ENCODE results near the gene POU2AF1. TPM values are rescaled to one million over a fixed set of nuclear protein-coding genes. Genes with fewer than 3 reads are reported as not detected.

The POU2AF1 gene
- polyA plus RNA-seq, 3 donors, result 0.53 to 1.1 (median 0.88) TPM

- DNase-seq (ENCODE audit: extremely low read depth in 1 of 11, low read depth in 9 of 11, low spot score in 4 of 11), result no peak
These were observed 25.1 kb downstream of the POU2AF1 start for GRCh38 chr11:111353776-111354600.

- no peak for DNase-seq (ENCODE audit: extremely low read depth in 1 of 11, low read depth in 9 of 11, low spot score in 4 of 11)
These were observed 26.0 kb downstream of the POU2AF1 start for GRCh38 chr11:111352935-111353710.

- DNase-seq (ENCODE audit: extremely low read depth in 1 of 11, low read depth in 9 of 11, low spot score in 4 of 11), result no peak
These were observed 26.8 kb downstream of the POU2AF1 start for GRCh38 chr11:111352231-111352746.

- DNase-seq (ENCODE audit: extremely low read depth in 1 of 11, low read depth in 9 of 11, low spot score in 4 of 11), result no peak
These were observed 27.6 kb downstream of the POU2AF1 start for GRCh38 chr11:111351374-111352055.

- no peak for DNase-seq (ENCODE audit: extremely low read depth in 1 of 11, low read depth in 9 of 11, low spot score in 4 of 11)
These were observed 28.3 kb downstream of the POU2AF1 start for GRCh38 chr11:111350811-111351210.

DNA sequence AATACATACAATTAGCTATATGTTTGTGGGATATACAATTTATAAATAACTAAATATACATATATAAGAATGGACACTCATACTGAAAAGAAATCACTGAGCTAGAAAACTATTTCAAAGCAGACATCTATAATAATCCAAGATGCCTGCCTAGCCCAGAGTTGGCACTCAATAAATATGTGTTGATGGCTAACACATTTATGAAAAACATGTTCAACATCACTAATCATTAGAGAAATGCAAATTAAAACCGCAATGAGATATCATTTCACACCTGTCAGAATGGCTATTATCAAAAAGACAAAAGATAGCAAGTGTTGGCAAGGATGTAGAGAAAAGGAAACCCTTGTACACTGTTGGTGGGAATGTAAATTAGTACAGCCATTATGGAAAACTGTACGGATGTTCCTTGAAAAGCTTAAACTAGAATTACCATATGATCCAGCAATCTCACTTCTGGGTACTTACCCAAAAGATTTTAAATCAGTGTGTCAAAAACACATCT lies 29.8 kb downstream of the POU2AF1 start:
- DNase-seq (ENCODE audit: extremely low read depth in 1 of 11, low read depth in 9 of 11, low spot score in 4 of 11), result no peak

DNA sequence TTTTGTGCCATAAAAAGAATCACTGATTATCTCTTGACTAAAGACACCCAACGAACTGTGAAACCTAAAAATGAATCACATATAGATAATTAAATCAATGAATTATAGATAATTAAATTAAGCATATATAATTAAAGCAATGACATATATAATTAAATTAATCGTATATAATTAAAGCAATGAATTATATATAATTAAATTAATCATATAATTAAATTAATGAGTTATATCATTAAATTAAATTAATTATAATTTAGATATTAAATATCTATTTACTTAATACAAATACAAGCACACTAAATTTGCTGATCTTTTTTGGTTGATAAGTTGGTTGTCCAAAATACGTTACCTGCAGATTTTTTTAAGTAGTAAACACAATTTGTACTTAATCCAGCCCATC lies 30.9 kb downstream of the POU2AF1 start:
- DNase-seq (ENCODE audit: extremely low read depth in 1 of 11, low read depth in 9 of 11, low spot score in 4 of 11), result no peak

DNA sequence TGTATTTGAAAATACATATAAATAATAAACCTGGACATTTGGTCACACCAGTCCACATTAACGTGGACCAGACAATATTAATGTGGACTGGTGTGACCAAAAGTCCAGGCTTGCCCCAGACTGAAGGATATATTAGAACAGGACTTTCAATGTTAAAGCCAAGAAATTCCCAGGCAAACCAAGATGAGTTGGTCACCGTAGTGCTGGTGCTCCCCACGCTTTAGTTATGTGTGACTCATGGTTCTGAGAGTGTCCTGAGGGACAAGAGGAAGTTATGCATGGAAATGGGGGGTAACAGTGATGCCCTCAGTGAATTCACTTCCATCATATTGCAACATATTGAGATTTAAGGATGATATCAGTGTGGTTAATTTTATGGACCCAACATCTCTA lies 31.4 kb downstream of the POU2AF1 start:
- DNase-seq (ENCODE audit: extremely low read depth in 1 of 11, low read depth in 9 of 11, low spot score in 4 of 11), result no peak

GRCh38 chr11:111347002-111347722 lies 31.9 kb downstream of the POU2AF1 start:
- no peak for DNase-seq (ENCODE audit: extremely low read depth in 1 of 11, low read depth in 9 of 11, low spot score in 4 of 11)

DNA sequence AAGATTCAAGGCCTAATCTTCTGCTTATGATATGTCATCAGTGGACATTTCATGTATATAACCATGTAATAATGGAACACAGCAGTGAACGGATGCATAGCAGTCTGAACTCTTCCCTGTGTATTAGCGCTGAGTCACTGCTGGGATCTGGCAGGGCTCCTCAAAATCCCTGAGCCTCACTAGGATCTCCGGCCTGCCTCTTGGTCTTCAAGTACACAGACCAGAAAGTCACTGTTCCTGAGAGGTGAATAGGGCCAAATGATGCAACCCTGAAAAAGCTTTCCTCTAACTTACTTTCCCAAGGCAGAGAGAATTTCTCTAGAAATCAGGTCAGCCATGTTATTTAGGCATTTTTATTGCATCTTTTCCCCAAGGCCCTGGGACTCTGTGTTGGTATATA lies 35.0 kb downstream of the POU2AF1 start:
- no peak for DNase-seq (ENCODE audit: extremely low read depth in 1 of 11, low read depth in 9 of 11, low spot score in 4 of 11)

- no peak for DNase-seq (ENCODE audit: extremely low read depth in 1 of 11, low read depth in 9 of 11, low spot score in 4 of 11)
These were observed 36.7 kb downstream of the POU2AF1 start for GRCh38 chr11:111342329-111342728.

GRCh38 chr11:111339758-111340388 lies 39.2 kb downstream of the POU2AF1 start:
- DNase-seq (ENCODE audit: extremely low read depth in 1 of 11, low read depth in 9 of 11, low spot score in 4 of 11), result no peak

- DNase-seq (ENCODE audit: extremely low read depth in 1 of 11, low read depth in 9 of 11, low spot score in 4 of 11), result no peak
These were observed 42.4 kb downstream of the POU2AF1 start for GRCh38 chr11:111336582-111337256.

DNA sequence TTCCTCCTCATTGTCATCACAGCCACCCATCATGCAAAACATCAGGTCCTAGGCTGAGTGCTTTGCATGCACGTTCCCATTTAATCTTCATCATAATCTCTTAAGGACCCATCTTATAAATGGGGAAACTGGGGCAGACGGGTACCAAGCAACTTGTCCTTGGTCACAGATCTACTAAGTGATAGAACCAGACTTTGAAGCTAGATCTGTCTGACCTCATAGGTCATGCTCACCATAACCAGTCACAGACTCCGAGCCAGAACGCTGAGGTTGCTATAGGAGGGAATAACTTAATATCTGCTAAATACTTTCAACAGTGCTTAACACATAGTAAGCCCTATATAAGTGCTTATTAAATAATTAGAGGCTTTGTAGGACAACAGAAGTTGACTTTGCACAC lies 43.0 kb downstream of the POU2AF1 start:
- no peak for DNase-seq (ENCODE audit: extremely low read depth in 1 of 11, low read depth in 9 of 11, low spot score in 4 of 11)

GRCh38 chr11:111335549-111335948 lies 43.5 kb downstream of the POU2AF1 start:
- DNase-seq (ENCODE audit: extremely low read depth in 1 of 11, low read depth in 9 of 11, low spot score in 4 of 11), result no peak

DNA sequence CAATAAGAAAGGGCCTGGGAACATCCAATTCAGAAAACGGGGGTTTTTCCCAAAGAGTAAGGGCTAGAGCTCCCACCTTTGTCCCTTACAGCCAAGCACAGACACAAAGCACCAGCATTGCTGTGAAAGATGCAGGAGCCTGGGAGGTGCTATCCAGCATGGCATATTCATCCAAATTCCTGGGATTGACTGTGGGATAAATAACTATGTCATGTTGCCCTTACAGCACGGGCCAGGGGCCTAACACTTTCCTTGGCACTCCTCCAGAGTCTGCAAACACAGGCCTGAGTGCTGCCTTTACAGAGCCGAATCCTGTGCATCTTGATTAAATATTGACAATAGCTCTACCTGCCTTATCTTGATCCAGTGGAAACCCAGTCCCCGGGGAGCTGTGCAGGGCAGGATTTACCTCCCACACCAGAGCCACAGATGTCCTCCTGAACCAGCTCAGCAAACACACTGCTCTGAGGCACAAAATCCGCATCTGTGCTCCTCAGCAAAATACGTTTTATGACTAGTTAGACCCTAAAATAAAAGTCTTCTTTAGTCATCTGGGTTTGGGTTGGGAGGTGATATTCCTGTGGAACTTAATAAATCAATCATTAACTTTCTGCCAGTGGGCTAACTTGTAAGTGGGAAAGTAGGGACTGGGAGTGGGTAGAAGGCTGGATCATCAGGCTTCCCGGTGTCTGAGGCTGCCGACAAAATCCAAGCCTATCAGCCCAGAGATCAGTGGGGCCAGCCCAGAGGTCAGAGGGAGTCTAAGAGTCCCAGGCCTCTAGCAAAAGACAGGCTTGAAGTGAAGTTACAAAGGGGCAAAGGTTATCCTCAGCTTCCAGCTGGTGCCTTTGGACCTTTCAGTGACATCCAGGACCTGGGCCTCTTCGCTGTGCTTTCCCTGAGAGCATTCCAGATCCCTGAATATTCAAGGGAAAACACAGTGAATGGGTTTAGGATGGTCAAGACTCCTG lies 44.3 kb downstream of the POU2AF1 start:
- DNase-seq (ENCODE audit: extremely low read depth in 1 of 11, low read depth in 9 of 11, low spot score in 4 of 11), result peak in 1 of 11 donors; percentile 11

Data from renal cortex interstitium (tissue), 11 donors.